H9 (cell line): Measurements from ENCODE around the gene TEC. TPM values are rescaled to one million over a fixed set of nuclear protein-coding genes. Genes with fewer than 3 reads are reported as not detected.
"Not testable (repeated sequence)": the region's sequence is repeated elsewhere in the genome, so short reads cannot be mapped to it uniquely, and the experiment has no call there.

ENCODE experiments used
- DNase-seq: peaks from one replicate; pipeline ENCODE4 v3.0.0-alpha.2; 2017
- H2AFZ ChIP-seq: one replicate; pipeline ENCODE4 v1.6.1; 2013; ENCODE audit warnings: mild to moderate bottlenecking, low read length, control low read depth, moderate library complexity
- H2AK5ac ChIP-seq: 2 replicates; pipeline ENCODE4 v1.6.1; 2013; ENCODE audit warnings: low read length, control low read depth, mixed read lengths; ENCODE audit not compliant: insufficient read length
- H2BK120ac ChIP-seq: one replicate; pipeline ENCODE4 v1.6.1; 2013; ENCODE audit warnings: low read depth, mild to moderate bottlenecking, low read length, control low read depth, inconsistent platforms; ENCODE audit not compliant: poor library complexity, severe bottlenecking
- H2BK12ac ChIP-seq: 2 replicates; pipeline ENCODE4 v1.6.1; 2013; ENCODE audit warnings: low read length, control low read depth, mixed read lengths, low read depth; ENCODE audit not compliant: insufficient read length
- H2BK15ac ChIP-seq: 2 replicates; pipeline ENCODE4 v1.6.1; 2013; ENCODE audit warnings: low read depth, low read length, control low read depth
- H2BK20ac ChIP-seq: one replicate; pipeline ENCODE4 v1.6.1; 2013; ENCODE audit warnings: low read depth, mild to moderate bottlenecking, low read length, control low read depth, inconsistent platforms; ENCODE audit not compliant: poor library complexity, severe bottlenecking
- H2BK5ac ChIP-seq: 2 replicates; pipeline ENCODE4 v1.6.1; 2013; ENCODE audit warnings: low read length, control low read depth, mixed read lengths; ENCODE audit not compliant: insufficient read length
- H3K14ac ChIP-seq: 2 replicates; pipeline ENCODE4 v1.6.1; 2013; ENCODE audit warnings: low read length, control low read depth; ENCODE audit not compliant: insufficient read depth
- H3K18ac ChIP-seq: 2 replicates; pipeline ENCODE4 v1.6.1; 2013; ENCODE audit warnings: low read depth, mild to moderate bottlenecking, mixed read lengths, low read length, control low read depth; ENCODE audit not compliant: insufficient read length
- H3K23ac ChIP-seq: 2 replicates; pipeline ENCODE4 v1.6.1; 2013; ENCODE audit warnings: low read length, control low read depth, mixed read lengths, low read depth; ENCODE audit not compliant: insufficient read length
- H3K23me2 ChIP-seq: 2 replicates; pipeline ENCODE4 v1.6.1; 2013; ENCODE audit warnings: low read depth, mild to moderate bottlenecking, mixed read lengths, low read length, control low read depth; ENCODE audit not compliant: insufficient read length, poor library complexity, severe bottlenecking
- H3K27ac ChIP-seq: 2 replicates; pipeline ENCODE4 v1.5.1; 2013; ENCODE audit warnings: low read length, control low read depth, mixed read lengths, low read depth; ENCODE audit not compliant: insufficient read length
- H3K27me3 ChIP-seq: 2 replicates; pipeline ENCODE4 v1.6.1; 2013; ENCODE audit warnings: low read length, control low read depth, inconsistent platforms; ENCODE audit not compliant: insufficient read depth
- H3K4ac ChIP-seq: 2 replicates; pipeline ENCODE4 v1.6.1; 2013; ENCODE audit warnings: low read depth, mild to moderate bottlenecking, control low read depth, inconsistent platforms, low read length, moderate library complexity
- H3K4me1 ChIP-seq: 2 replicates; pipeline ENCODE4 v1.6.1; 2013; ENCODE audit warnings: low read length, control low read depth, inconsistent platforms; ENCODE audit not compliant: insufficient read depth
- H3K4me2 ChIP-seq: 2 replicates; pipeline ENCODE4 v1.6.1; 2013; ENCODE audit warnings: low read length, control low read depth, mixed read lengths; ENCODE audit not compliant: insufficient read length, insufficient read depth
- H3K56ac ChIP-seq: 2 replicates; pipeline ENCODE4 v1.6.1; 2013; ENCODE audit warnings: low read depth, mild to moderate bottlenecking, mixed read lengths, low read length, control low read depth; ENCODE audit not compliant: insufficient read length
- H3K79me1 ChIP-seq: 2 replicates; pipeline ENCODE4 v1.6.1; 2013; ENCODE audit warnings: low read depth, mild to moderate bottlenecking, moderate library complexity, low read length, control low read depth, inconsistent platforms; ENCODE audit not compliant: insufficient read depth, poor library complexity, severe bottlenecking
- H3K79me2 ChIP-seq: 2 replicates; pipeline ENCODE4 v1.6.1; 2013; ENCODE audit warnings: low read length, control low read depth, inconsistent platforms; ENCODE audit not compliant: insufficient read depth
- H3K9ac ChIP-seq: 2 replicates; pipeline ENCODE4 v1.6.1; 2013; ENCODE audit warnings: low read length, control low read depth, mixed read lengths; ENCODE audit not compliant: insufficient read length; ENCODE audit errors: extremely low read depth
- H3K9me3 ChIP-seq: one replicate; pipeline ENCODE4 v1.6.1; 2013; ENCODE audit warnings: low read depth, low read length, inconsistent platforms; ENCODE audit not compliant: control insufficient read depth
- H3T11ph ChIP-seq: one replicate; pipeline ENCODE4 v1.6.1; 2013; ENCODE audit warnings: mild to moderate bottlenecking, low read length, control low read depth, inconsistent platforms
- H4K20me1 ChIP-seq: one replicate; pipeline ENCODE4 v1.6.1; 2013; ENCODE audit not compliant: control insufficient read depth, insufficient read length, insufficient read depth
- H4K5ac ChIP-seq: 2 replicates; pipeline ENCODE4 v1.6.1; 2013; ENCODE audit warnings: low read depth, mild to moderate bottlenecking, mixed read lengths, low read length, control low read depth; ENCODE audit not compliant: insufficient read length
- H4K8ac ChIP-seq: replicated peaks from 2 replicates; pipeline ENCODE4 v1.6.1; 2013; ENCODE audit warnings: low read length, control low read depth, mixed read lengths, low read depth; ENCODE audit not compliant: insufficient read length
- H4K91ac ChIP-seq: 2 replicates; pipeline ENCODE4 v1.6.1; 2013; ENCODE audit warnings: low read depth, mild to moderate bottlenecking, moderate library complexity, mixed read lengths, low read length, control low read depth; ENCODE audit not compliant: insufficient read length
- H3K27ac Mint-ChIP-seq, 3 experiments: 2 replicates in 2 of 3; 3 replicates in 1 of 3; pipeline ENCODE4 v1.8.0; 2020 to 2021; ENCODE audit warnings: mixed read lengths in 3 of 3, mild to moderate bottlenecking in 1 of 3, moderate library complexity in 1 of 3
- H3K27me3 Mint-ChIP-seq: 2 replicates; pipeline ENCODE4 v1.8.0; 2021; ENCODE audit warnings: low read depth, mild to moderate bottlenecking, moderate library complexity, mixed read lengths
- H3K36me3 Mint-ChIP-seq, 3 experiments: 2 replicates in 2 of 3; 3 replicates in 1 of 3; pipeline ENCODE4 v1.8.0; 2020 to 2021; ENCODE audit warnings: low read depth in 3 of 3, mixed read lengths in 3 of 3; ENCODE audit not compliant: insufficient read depth in 1 of 3
- H3K4me1 Mint-ChIP-seq, 2 experiments: 2 replicates each; pipeline ENCODE4 v1.8.0; 2020; ENCODE audit warnings: mixed read lengths in 2 of 2
- H3K4me3 Mint-ChIP-seq, 2 experiments: 2 replicates in 1 of 2; 3 replicates in 1 of 2; pipeline ENCODE4 v1.8.0; 2020 to 2021; ENCODE audit warnings: mild to moderate bottlenecking in 2 of 2, mixed read lengths in 2 of 2, moderate library complexity in 1 of 2
- H3K9me3 Mint-ChIP-seq, 2 experiments: 2 replicates in 1 of 2; 3 replicates in 1 of 2; pipeline ENCODE4 v1.8.0; 2020; ENCODE audit warnings: mild to moderate bottlenecking in 2 of 2, mixed read lengths in 2 of 2, moderate library complexity in 1 of 2
- WGBS: extraction: QIAGEN DNeasy Blood & Tissue Kit; methylation state at CpG from one replicate; pipeline ENCODE4 v1.1.7; 2013; ENCODE audit warnings: missing lambda C conversion rate, low lambda C conversion rate, mixed read lengths; ENCODE audit not compliant: insufficient read length; ENCODE audit errors: extremely low coverage; 5-methylcytosine and 5-hydroxymethylcytosine counted together
- total RNA-seq: library from RNA; stranded (reverse); gene quantifications from 2 replicates; pipeline ENCODE4 v1.2.1, GENCODE V29; 2021
- TF ChIP-seq, protein P1 (sequence below): fragments of 200-600 bp; sonication (generic); conservative IDR thresholded peaks from 3 replicates; pipeline ENCODE4 v1.8.0; 2021; ENCODE audit warnings: antibody characterized with exemption, mild to moderate bottlenecking

TEC gene
- total RNA-seq, 1 experiment from 2014 or later, result 1.8 TPM

DNA sequence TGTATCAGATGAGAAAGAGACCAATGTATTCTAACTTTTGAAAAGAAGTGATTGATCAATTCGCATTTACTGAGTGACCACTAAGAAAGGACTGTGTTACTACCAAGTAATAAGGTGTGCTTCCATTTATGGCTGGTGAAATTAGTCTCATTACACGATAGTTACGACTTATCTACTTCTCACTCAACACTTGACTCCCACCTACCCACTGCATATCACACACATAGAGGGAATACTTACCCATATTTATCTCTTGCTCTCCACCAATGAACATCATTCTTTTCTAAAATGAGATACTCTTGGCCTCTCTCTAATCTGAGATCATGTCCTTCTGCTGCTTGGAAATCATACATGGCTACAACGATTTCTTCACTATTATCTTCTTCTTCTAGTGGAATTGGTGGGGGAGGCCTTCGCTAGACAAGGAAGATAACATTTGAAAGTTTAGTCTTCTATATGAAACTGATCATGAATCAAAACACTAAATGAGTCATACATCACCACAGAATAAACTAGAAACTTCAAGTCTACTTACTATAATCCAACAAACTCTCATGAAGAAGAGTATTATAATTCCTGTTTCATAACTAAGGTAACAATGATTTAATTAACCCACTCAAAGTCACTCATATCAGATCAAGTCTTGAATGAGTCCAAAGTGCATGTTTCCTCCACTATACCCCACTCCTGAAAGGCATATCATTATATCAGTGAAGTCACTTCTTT lies 101.9 kb downstream of the TEC start:
- Histone ChIP-seq H4K5ac (no peak overlapping the region), H3K9me3 (no peaks in the 10 kb centered on the region), H3T11ph (no peak overlapping the region), H3K79me1 (no peaks in the 10 kb centered on the region), H3K4me1 (no peaks in the 10 kb centered on the region), H2AK5ac (no peak overlapping the region), H4K91ac (no peak overlapping the region), H3K23me2 (no peaks in the 10 kb centered on the region), H3K9ac (no peak overlapping the region), H3K23ac (no peak overlapping the region), H3K4me2 (no peak overlapping the region), H3K56ac (no peak overlapping the region), H2BK5ac (no peak overlapping the region), H3K79me2 (no peaks in the 10 kb centered on the region), H2BK12ac (no peak overlapping the region), H3K27me3 (no peaks in the 10 kb centered on the region), H2AFZ (no peak overlapping the region), H2BK15ac (no peak overlapping the region), H3K18ac (no peak overlapping the region), H2BK120ac (no peak overlapping the region), H3K4ac (no peak overlapping the region), H4K8ac (no peak overlapping the region), H3K14ac (no peak overlapping the region), H4K20me1 (no peaks in the 10 kb centered on the region), H2BK20ac (no peak overlapping the region), H3K27ac (no peak overlapping the region)
- H3K4me1 Mint-ChIP-seq, result no peaks in the 10 kb centered on the region
- H3K36me3 Mint-ChIP-seq, result no peaks in the 10 kb centered on the region
- whole genome bisulfite sequencing, result no CpG with 5 or more reads among the region's 5 CpGs
- H3K27me3 Mint-ChIP-seq, result no peaks in the 10 kb centered on the region
- H3K27ac Mint-ChIP-seq, result no peak overlapping the region
- TF ChIP-seq, protein P1, sequence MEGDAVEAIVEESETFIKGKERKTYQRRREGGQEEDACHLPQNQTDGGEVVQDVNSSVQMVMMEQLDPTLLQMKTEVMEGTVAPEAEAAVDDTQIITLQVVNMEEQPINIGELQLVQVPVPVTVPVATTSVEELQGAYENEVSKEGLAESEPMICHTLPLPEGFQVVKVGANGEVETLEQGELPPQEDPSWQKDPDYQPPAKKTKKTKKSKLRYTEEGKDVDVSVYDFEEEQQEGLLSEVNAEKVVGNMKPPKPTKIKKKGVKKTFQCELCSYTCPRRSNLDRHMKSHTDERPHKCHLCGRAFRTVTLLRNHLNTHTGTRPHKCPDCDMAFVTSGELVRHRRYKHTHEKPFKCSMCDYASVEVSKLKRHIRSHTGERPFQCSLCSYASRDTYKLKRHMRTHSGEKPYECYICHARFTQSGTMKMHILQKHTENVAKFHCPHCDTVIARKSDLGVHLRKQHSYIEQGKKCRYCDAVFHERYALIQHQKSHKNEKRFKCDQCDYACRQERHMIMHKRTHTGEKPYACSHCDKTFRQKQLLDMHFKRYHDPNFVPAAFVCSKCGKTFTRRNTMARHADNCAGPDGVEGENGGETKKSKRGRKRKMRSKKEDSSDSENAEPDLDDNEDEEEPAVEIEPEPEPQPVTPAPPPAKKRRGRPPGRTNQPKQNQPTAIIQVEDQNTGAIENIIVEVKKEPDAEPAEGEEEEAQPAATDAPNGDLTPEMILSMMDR, result no peak
- no peak for DNase-seq
- no peak overlapping the region for H3K4me3 Mint-ChIP-seq
- no peaks in the 10 kb centered on the region for H3K9me3 Mint-ChIP-seq

DNA sequence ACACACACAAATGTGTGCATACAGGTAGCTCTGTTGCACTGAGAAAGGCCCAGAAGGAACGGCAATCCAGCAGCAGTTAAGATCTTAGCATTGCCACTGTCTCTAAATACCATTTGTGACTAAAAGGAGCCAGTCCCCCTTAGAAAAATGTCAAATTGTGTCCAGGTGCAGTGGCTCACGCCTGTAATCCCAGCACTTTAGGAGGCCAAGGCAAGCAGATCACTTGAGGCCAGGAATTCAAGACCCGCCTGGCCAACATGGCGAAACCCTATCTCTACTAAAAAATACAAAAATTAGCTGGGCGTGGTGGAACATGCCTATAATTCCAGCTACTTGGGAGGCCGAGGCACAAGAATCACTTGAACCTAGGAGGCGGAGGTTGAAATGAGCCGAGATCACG lies 105.1 kb downstream of the TEC start:
- H3T11ph ChIP-seq, H3K9ac ChIP-seq, H3K9me3 ChIP-seq, H3K27ac Mint-ChIP-seq, H3K9me3 Mint-ChIP-seq, H3K4me1 ChIP-seq, H3K79me2 ChIP-seq, H2AK5ac ChIP-seq, H3K79me1 ChIP-seq, H2AFZ ChIP-seq, H2BK20ac ChIP-seq, H2BK15ac ChIP-seq, H3K4me1 Mint-ChIP-seq, H2BK5ac ChIP-seq, H4K5ac ChIP-seq, H2BK12ac ChIP-seq, H3K4me2 ChIP-seq, H3K23ac ChIP-seq, H3K27me3 Mint-ChIP-seq, H3K36me3 Mint-ChIP-seq, H3K14ac ChIP-seq, H4K91ac ChIP-seq, H3K56ac ChIP-seq, H4K20me1 ChIP-seq, H3K4me3 Mint-ChIP-seq, H3K4ac ChIP-seq, H2BK120ac ChIP-seq, H3K18ac ChIP-seq, H3K27ac ChIP-seq, H3K23me2 ChIP-seq, H3K27me3 ChIP-seq, DNase-seq, H4K8ac ChIP-seq: not testable (repeated sequence)
- no CpG with 5 or more reads among the region's 9 CpGs for WGBS
